ENCODE results near the gene RCSD1. TPM values are rescaled to one million over a fixed set of nuclear protein-coding genes. Genes with fewer than 3 reads are reported as not detected.
"Not testable (repeated sequence)": the region's sequence is repeated elsewhere in the genome, so short reads cannot be mapped to it uniquely, and the experiment has no call there.

RCSD1 gene
- total and polyA plus RNA-seq, 5 donors, result 27.1 to 61.5 (median 57.7) TPM

DNA sequence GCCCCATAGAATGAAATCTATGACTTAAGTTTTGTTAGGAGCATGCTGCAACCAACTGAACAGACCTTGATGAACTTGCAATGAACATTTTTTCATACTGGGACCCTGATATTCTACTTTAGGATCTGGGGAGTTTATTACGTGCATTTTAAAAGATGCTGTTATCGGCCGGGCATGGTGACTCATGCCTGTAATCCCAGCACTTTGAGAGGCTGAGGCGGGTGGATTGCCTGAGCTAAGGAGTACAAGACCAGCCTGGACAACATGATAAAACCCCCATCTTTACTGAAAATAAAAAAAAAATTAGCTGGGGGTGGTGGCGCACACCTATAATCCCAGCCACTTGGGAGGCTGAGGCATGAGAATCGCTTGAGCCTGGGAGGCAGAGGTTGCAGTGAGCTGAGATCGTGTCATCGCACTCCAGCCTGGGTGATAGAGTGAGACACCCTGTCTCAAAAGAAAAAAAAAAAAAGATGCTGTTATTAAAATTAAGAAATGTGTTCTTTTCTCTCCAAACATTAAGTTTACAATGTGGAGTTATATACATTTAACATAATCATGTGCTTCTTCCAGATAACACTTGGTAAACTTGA lies 98.9 kb downstream of the RCSD1 start:
- 89% methylated on average over 8 of the region's 8 CpGs for WGBS
- peaks cover 8% of the 10 kb centered on the region for H3K4me1 ChIP-seq (ENCODE audit: control insufficient read depth, insufficient read depth, low read length)
- DNase-seq (no peak), ATAC-seq (no peak)
- H3K27me3 ChIP-seq (ENCODE audit: control insufficient read depth, insufficient read depth), result no peaks in the 10 kb centered on the region
- H3K9me3 ChIP-seq (ENCODE audit: control insufficient read depth, low read length), result no peaks in the 10 kb centered on the region
- H3K4me3 ChIP-seq (ENCODE audit: low read length), result no peak overlapping the region
- no peak overlapping the region for H3K27ac ChIP-seq (ENCODE audit: low read length)
- intact Hi-C loops (cut with DNase I), result loop anchor here in 1 of 4 donors (10.0 kb wide), 1 partner anchor 206 kb away; the partner anchor contains the start of genes DCAF6 and MPC2

GRCh38 chr1:167734227-167734626 lies 104.2 kb downstream of the RCSD1 start:
- no peak overlapping the region for H3K4me3 ChIP-seq (ENCODE audit: low read length)
- no peaks in the 10 kb centered on the region for H3K9me3 ChIP-seq (ENCODE audit: control insufficient read depth, low read length)
- H3K27ac ChIP-seq (ENCODE audit: low read length), result no peak overlapping the region
- no peaks in the 10 kb centered on the region for H3K27me3 ChIP-seq (ENCODE audit: control insufficient read depth, insufficient read depth)
- intact Hi-C loops (cut with DNase I), result no loop called here
- WGBS, result 97% methylated on average over 4 of the region's 4 CpGs
- peaks cover 2% of the 10 kb centered on the region for H3K4me1 ChIP-seq (ENCODE audit: control insufficient read depth, insufficient read depth, low read length)
- DNase-seq (no peak), ATAC-seq (no peak)

- Histone ChIP-seq H3K4me1 (ENCODE audit: control insufficient read depth, insufficient read depth, low read length) (peaks cover 2% of the 10 kb centered on the region), H3K4me3 (ENCODE audit: low read length) (no peak overlapping the region), H3K27ac (ENCODE audit: low read length) (no peak overlapping the region), H3K27me3 (ENCODE audit: control insufficient read depth, insufficient read depth) (no peaks in the 10 kb centered on the region), H3K9me3 (ENCODE audit: control insufficient read depth, low read length) (no peaks in the 10 kb centered on the region)
- ATAC-seq, result no peak
- WGBS, result 76% methylated on average over 1 of the region's 1 CpG
- intact Hi-C loops (cut with DNase I), result no loop called here
- no peak for DNase-seq
Observed at GRCh38 chr1:167734841-167735240, 104.8 kb downstream of the RCSD1 start.

GRCh38 chr1:167737169-167737568 lies 107.1 kb downstream of the RCSD1 start:
- 68% methylated on average over 4 of the region's 4 CpGs for WGBS
- Histone ChIP-seq H3K4me3 (ENCODE audit: low read length) (no peak overlapping the region), H3K4me1 (ENCODE audit: control insufficient read depth, insufficient read depth, low read length) (peaks cover 4% of the 10 kb centered on the region), H3K27ac (ENCODE audit: low read length) (no peak overlapping the region), H3K27me3 (ENCODE audit: control insufficient read depth, insufficient read depth) (no peaks in the 10 kb centered on the region), H3K9me3 (ENCODE audit: control insufficient read depth, low read length) (no peaks in the 10 kb centered on the region)
- ATAC-seq (peak in 1 of 2 donors; percentile 37), DNase-seq (no peak)
- intact Hi-C loops (cut with DNase I), result no loop called here

DNA sequence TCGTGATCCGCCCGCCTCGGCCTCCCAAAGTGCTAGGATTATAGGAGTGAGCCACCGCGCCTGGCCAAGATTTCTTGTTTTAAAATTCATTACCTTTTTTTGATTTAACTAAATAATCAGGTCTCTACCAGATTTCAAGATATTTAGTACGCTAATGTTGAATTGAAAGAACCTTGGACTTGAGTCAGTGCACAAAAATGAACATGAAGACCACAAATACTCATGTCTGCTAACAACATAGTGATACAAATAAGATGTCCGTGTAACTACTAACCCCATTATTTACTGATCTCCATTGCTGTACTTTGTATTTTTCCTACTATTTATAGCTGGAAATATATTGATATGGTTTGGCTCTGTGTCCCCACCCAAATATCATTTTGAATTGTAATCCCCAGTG lies 108.1 kb downstream of the RCSD1 start:
- WGBS, result 99% methylated on average over 8 of the region's 8 CpGs
- Histone ChIP-seq H3K4me3 (ENCODE audit: low read length) (no peak overlapping the region), H3K27ac (ENCODE audit: low read length) (no peak overlapping the region), H3K4me1 (ENCODE audit: control insufficient read depth, insufficient read depth, low read length) (peaks cover 4% of the 10 kb centered on the region), H3K27me3 (ENCODE audit: control insufficient read depth, insufficient read depth) (no peaks in the 10 kb centered on the region), H3K9me3 (ENCODE audit: control insufficient read depth, low read length) (no peaks in the 10 kb centered on the region)
- ATAC-seq, result no peak
- DNase-seq, result no peak
- intact Hi-C loops (cut with DNase I), result no loop called here

- 42% methylated on average over 3 of the region's 3 CpGs for WGBS
- H3K4me1 ChIP-seq (ENCODE audit: control insufficient read depth, insufficient read depth, low read length), result peaks cover 4% of the 10 kb centered on the region
- no peaks in the 10 kb centered on the region for H3K9me3 ChIP-seq (ENCODE audit: control insufficient read depth, low read length)
- H3K27me3 ChIP-seq (ENCODE audit: control insufficient read depth, insufficient read depth), result no peaks in the 10 kb centered on the region
- intact Hi-C loops (cut with DNase I), result no loop called here
- H3K4me3 ChIP-seq (ENCODE audit: low read length), result no peak overlapping the region
- ATAC-seq (no peak), DNase-seq (no peak)
- no peak overlapping the region for H3K27ac ChIP-seq (ENCODE audit: low read length)
Observed at GRCh38 chr1:167739752-167740151, 109.7 kb downstream of the RCSD1 start.

GRCh38 chr1:167741103-167741502 lies 111.1 kb downstream of the RCSD1 start:
- H3K4me3 ChIP-seq (ENCODE audit: low read length); H3K27me3 ChIP-seq (ENCODE audit: control insufficient read depth, insufficient read depth); DNase-seq; H3K4me1 ChIP-seq (ENCODE audit: control insufficient read depth, insufficient read depth, low read length); intact Hi-C loops (cut with DNase I); H3K27ac ChIP-seq (ENCODE audit: low read length); H3K9me3 ChIP-seq (ENCODE audit: control insufficient read depth, low read length); ATAC-seq: not testable (repeated sequence)
- 97% methylated on average over 7 of the region's 7 CpGs for WGBS

- H3K27ac ChIP-seq (ENCODE audit: low read length); H3K27me3 ChIP-seq (ENCODE audit: control insufficient read depth, insufficient read depth); H3K4me1 ChIP-seq (ENCODE audit: control insufficient read depth, insufficient read depth, low read length); DNase-seq; H3K4me3 ChIP-seq (ENCODE audit: low read length); ATAC-seq; H3K9me3 ChIP-seq (ENCODE audit: control insufficient read depth, low read length); intact Hi-C loops (cut with DNase I): not testable (repeated sequence)
- WGBS, result 66% methylated on average over 1 of the region's 1 CpG
Observed at GRCh38 chr1:167742392-167743057, 112.5 kb downstream of the RCSD1 start.

DNA sequence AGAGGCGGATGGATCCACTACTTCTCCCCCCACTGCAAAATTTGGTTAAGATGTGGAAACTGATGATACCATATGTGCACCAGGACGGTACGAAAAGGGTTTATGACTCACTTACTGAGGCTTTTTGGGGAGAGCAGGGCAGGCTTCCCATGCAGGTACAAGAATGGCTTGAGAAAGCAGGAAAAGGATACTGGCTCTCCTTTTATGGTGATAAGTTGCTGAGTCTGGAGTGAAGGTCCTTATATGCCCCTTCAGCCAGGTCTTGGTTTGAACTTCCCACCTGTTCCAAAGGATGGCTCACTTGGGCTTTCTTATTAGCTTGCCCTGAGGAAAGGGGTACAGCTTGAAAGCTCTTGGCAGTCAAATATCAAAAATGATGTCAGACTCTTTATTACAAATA lies 114.9 kb downstream of the RCSD1 start:
- 94% methylated on average over 3 of the region's 3 CpGs for WGBS
- no peaks in the 10 kb centered on the region for H3K9me3 ChIP-seq (ENCODE audit: control insufficient read depth, low read length)
- H3K27me3 ChIP-seq (ENCODE audit: control insufficient read depth, insufficient read depth), result no peaks in the 10 kb centered on the region
- intact Hi-C loops (cut with DNase I), result no loop called here
- no peak overlapping the region for H3K27ac ChIP-seq (ENCODE audit: low read length)
- ATAC-seq, result no peak
- no peak overlapping the region for H3K4me3 ChIP-seq (ENCODE audit: low read length)
- H3K4me1 ChIP-seq (ENCODE audit: control insufficient read depth, insufficient read depth, low read length), result peaks cover 5% of the 10 kb centered on the region
- no peak for DNase-seq

- 73% methylated on average over 5 of the region's 5 CpGs for WGBS
- Histone ChIP-seq H3K27ac (ENCODE audit: low read length) (no peak overlapping the region), H3K4me3 (ENCODE audit: low read length) (no peak overlapping the region), H3K9me3 (ENCODE audit: control insufficient read depth, low read length) (no peaks in the 10 kb centered on the region), H3K4me1 (ENCODE audit: control insufficient read depth, insufficient read depth, low read length) (peaks cover 5% of the 10 kb centered on the region), H3K27me3 (ENCODE audit: control insufficient read depth, insufficient read depth) (no peaks in the 10 kb centered on the region)
- DNase-seq, result no peak
- intact Hi-C loops (cut with DNase I), result no loop called here
- no peak for ATAC-seq
Observed at GRCh38 chr1:167746013-167746672, 116.1 kb downstream of the RCSD1 start.

DNA sequence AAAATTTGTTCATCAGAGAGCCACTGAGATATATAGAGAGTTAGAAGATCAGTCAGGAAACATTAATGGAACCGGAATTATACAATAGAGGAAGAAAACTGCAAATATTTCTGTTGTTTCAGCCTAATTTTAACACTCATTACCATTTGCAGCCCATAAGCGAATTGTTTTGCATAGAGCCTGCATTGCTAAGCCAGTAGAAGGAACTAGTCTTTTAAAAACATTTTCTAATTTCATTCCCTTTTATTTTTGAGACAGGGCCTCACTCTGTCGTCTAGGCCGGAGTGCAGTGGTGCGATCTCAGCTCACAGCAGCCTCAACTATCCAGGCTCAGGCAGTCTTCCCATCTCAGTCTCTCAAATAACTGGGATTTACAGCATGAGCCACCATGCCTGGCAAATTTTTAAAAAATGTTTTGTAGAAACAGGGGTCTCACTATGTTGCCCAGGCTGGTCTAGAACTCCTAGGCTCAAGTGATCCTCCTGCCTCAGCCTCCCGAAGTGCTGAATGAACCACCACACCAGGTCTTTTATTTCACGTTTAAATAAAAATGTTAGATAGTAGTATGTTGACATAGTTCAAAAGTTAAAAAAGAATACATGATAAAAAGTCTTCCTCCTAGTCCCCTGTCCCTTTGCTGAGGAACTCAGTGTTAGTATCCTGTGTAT lies 117.1 kb downstream of the RCSD1 start:
- DNase-seq, result no peak
- Histone ChIP-seq H3K4me1 (ENCODE audit: control insufficient read depth, insufficient read depth, low read length) (peaks cover 3% of the 10 kb centered on the region), H3K27me3 (ENCODE audit: control insufficient read depth, insufficient read depth) (no peaks in the 10 kb centered on the region), H3K9me3 (ENCODE audit: control insufficient read depth, low read length) (no peaks in the 10 kb centered on the region), H3K4me3 (ENCODE audit: low read length) (no peak overlapping the region), H3K27ac (ENCODE audit: low read length) (no peak overlapping the region)
- intact Hi-C loops (cut with DNase I), result no loop called here
- no peak for ATAC-seq
- WGBS, result 85% methylated on average over 7 of the region's 7 CpGs

Measured in right cardiac atrium (tissue), 5 donors.